GM10266 (cell line): Measurements from ENCODE around the gene ELK3.

Experiments
- DNase-seq: peaks from one replicate; pipeline ENCODE4 v3.0.0; 2012; ENCODE audit errors: extremely low spot score
- CTCF ChIP-seq: IDR thresholded peaks from 2 replicates; pipeline ENCODE4 v1.5.1; 2012; ENCODE audit warnings: mild to moderate bottlenecking, low read depth; ENCODE audit not compliant: control insufficient read depth, insufficient read depth; ENCODE audit errors: missing control alignments

ELK3 gene

GRCh38 chr12:96204381-96204780 is 10.2 kb downstream of the ELK3 start:
- no peak for DNase-seq
- TF ChIP-seq CTCF: no peak

- DNase-seq: no peak
- TF ChIP-seq CTCF: no peak
These were observed 11.7 kb downstream of the ELK3 start for GRCh38 chr12:96205908-96206307.

GRCh38 chr12:96206936-96207662 is 12.9 kb downstream of the ELK3 start:
- no peak for TF ChIP-seq CTCF
- no peak for DNase-seq

GRCh38 chr12:96208346-96208745 is 14.2 kb downstream of the ELK3 start:
- DNase-seq: no peak

DNA sequence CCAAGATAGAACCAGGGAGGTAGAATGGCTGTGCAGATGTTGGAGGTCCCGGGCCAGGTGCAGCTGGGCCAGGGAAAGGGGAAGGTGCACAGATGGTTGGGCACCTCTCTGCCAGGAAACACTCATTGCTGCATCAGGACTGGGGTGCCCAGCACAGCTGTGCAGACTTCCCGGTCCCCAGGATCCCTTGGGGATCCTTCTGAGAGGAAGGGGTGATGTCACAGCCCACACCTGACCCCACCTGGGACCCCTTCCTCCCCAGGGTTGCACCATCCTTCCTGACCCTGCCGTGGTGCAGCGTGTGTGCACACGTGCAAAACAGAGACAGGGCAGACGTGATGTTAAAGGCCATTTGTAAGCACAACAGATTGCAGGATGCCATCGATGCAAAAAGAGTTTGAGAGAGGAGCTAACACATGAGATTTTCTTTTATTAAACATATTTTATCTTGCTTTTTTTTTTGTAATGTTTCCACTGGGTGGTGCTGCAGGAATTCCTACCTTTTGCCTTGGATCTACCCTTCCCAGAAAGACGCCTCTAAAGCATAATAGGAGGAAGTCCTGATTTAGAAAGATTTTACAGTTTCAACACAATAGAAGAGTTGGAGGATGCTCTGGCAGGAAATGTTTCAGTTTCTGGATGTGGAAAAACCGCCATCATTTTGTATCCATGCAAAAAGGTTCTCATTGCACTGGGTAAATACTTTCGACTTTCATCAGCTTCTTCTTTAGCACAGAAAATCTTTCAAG is 14.8 kb downstream of the ELK3 start:
- TF ChIP-seq CTCF: no peak
- DNase-seq: no peak

More at GRCh38 chr12:96208346-96208745, 14.2 kb downstream of the ELK3 start:
- no peak for TF ChIP-seq CTCF

DNA sequence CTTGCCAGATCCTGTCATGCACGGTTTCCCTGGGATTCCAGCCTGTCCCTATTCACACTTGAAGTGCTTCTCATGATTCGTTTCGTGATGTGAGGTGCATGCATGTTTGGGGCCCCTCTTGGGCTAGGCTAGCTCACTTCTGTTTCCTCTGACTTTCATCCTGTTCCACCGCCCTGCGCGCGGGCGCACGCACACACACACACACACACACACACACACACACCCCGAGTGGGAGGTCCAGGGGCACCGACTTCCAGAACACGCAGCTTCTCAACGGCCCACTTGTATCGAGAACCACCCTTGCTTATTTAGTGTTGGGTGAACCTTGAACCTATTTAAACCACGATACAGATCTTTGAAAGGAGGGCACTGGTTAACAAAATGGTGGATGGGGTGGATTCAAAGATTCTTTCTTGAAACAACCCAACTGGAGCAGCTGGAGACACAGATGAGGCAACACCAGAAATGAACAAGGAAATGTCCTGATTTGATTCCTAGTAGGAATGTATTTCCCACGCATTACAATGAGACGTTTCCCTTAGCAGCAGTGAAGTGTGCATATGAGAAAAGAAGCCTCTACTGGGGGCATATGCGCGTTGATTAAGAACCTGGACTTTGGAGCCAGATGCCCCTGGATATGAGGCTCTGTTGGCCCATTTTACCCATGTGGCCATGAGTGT is 16.3 kb downstream of the ELK3 start:
- DNase-seq: no peak
- TF ChIP-seq CTCF: no peak

- DNase-seq: no peak
- no peak for TF ChIP-seq CTCF
These were observed 17.8 kb downstream of the ELK3 start for GRCh38 chr12:96211988-96212387.
